Femur (tissue), 1 donor: Measurements from ENCODE around the gene ENO2.
A peak's percentile ranks its signal among the peaks of the same experiment; 100 is the strongest.

Source experiments
- DNase-seq: peaks from one replicate; pipeline ENCODE4 v3.0.0-alpha.2; 2017

Gene ENO2

GRCh38 chr12:6914947-6915788 is 788 bp downstream of the ENO2 start:
- DNase-seq = no peak

GRCh38 chr12:6915789-6916285 is 1.5 kb downstream of the ENO2 start:
- no peak for DNase-seq

GRCh38 chr12:6916426-6917200 is 2.2 kb downstream of the ENO2 start:
- no peak for DNase-seq

- no peak for DNase-seq
These were observed 3.3 kb downstream of the ENO2 start for GRCh38 chr12:6917491-6918231.

- DNase-seq = no peak
These were observed 5.2 kb downstream of the ENO2 start for GRCh38 chr12:6919588-6919987.

GRCh38 chr12:6921539-6921938 is 7.2 kb downstream of the ENO2 start:
- DNase-seq = no peak

- DNase-seq = no peak
These were observed 7.9 kb downstream of the ENO2 start for GRCh38 chr12:6921996-6922946.

GRCh38 chr12:6923003-6923732 is 8.8 kb downstream of the ENO2 start:
- no peak for DNase-seq

GRCh38 chr12:6923851-6924250 is 9.5 kb downstream of the ENO2 start:
- DNase-seq = no peak

- DNase-seq = peak; percentile 56
These were observed 10.8 kb downstream of the ENO2 start for GRCh38 chr12:6925239-6925539.

GRCh38 chr12:6925540-6926279 is 11.3 kb downstream of the ENO2 start:
- peak; percentile 82 for DNase-seq

GRCh38 chr12:6927379-6928021 is 13.1 kb downstream of the ENO2 start, which contains the start of gene ATN1:
TSS of gene ATN1 (plus strand) at chr12:6927959. CDS start at chr12:6934002, 6,043 bp downstream.
- DNase-seq = peak; percentile 94

GRCh38 chr12:6928022-6928702 is 13.8 kb downstream of the ENO2 start:
- peak; percentile 59 for DNase-seq

- no peak for DNase-seq
These were observed 14.5 kb downstream of the ENO2 start for GRCh38 chr12:6928703-6929407.

- no peak for DNase-seq
These were observed 15.4 kb downstream of the ENO2 start for GRCh38 chr12:6929466-6930452.

GRCh38 chr12:6932766-6933165 is 18.4 kb downstream of the ENO2 start:
- DNase-seq = no peak

- no peak for DNase-seq
These were observed 19.7 kb downstream of the ENO2 start for GRCh38 chr12:6934110-6934509.
